C4-2B (cell line): Measurements from ENCODE around the gene IRAK3.
"Not testable (repeated sequence)": the region's sequence is repeated elsewhere in the genome, so short reads cannot be mapped to it uniquely, and the experiment has no call there.

Experiments used
- CTCF ChIP-seq: fragments of 450-650 bp; conservative IDR thresholded peaks from 2 replicates; pipeline ENCODE4 v1.5.1; 2017; ENCODE audit warnings: mild to moderate bottlenecking
- ZFX ChIP-seq: fragments of 450-650 bp; IDR thresholded peaks from 2 replicates; pipeline ENCODE4 v1.6.1; 2017

DNA sequence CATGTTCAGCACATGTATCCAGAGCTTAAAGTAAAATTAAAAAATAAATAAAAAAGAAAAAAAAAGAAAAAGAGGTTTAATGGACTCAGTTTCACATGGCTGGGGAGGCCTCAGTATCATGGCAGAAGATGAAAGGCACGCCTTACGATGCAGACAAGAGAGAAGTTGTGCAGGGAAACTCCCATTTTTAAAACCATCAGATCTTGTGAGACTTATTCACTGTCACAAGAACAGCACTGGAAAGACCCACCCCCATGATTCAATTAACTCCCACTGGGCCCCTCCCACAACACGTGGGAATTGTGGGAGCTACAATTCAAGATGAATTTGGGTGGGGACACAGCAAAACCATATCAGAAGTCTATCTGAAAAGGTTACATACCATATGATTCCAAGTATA is 24.0 kb downstream of the IRAK3 start:
- TF ChIP-seq CTCF, ZFX: not testable (repeated sequence)
